Caco-2 (cell line): ENCODE measurements around the gene SPEM3. TPM values are rescaled to one million over a fixed set of nuclear protein-coding genes. Genes with fewer than 3 reads are reported as not detected.
"Not testable (repeated sequence)": the region's sequence is repeated elsewhere in the genome, so short reads cannot be mapped to it uniquely, and the experiment has no call there.

ENCODE experiments used
- BruUV-seq: library from RNA; stranded (reverse); fragments of 400-500 nt; replicated peaks from 2 replicates; lab custom pipeline; 2021; lab: Mats Ljungman, UMichigan
- CTCF ChIA-PET: fragments of 300-600 bp; sonication (Branson Sonifier 250); formaldehyde crosslinking; loops from one replicate; lab custom pipeline; 2022; ENCODE audit warnings: antibody characterized with exemption; lab: Charles Lee
- POLR2A ChIA-PET: fragments of 300-600 bp; sonication (Branson Sonifier 250); formaldehyde crosslinking; loops from one replicate; lab custom pipeline; 2022; ENCODE audit warnings: antibody characterized with exemption; lab: Charles Lee
- DNase-seq, 2 experiments: peaks; one replicate each; pipeline versions ENCODE4 v3.0.0 to v3.0.0-alpha.2; 2020 to 2022
- H3K27me3 ChIP-seq: replicated peaks from 2 replicates; pipeline ENCODE4 v1.6.0; 2011; ENCODE audit warnings: low read length; ENCODE audit not compliant: control insufficient read depth, insufficient read depth
- H3K36me3 ChIP-seq: 2 replicates; pipeline ENCODE4 v1.5.1; 2011; ENCODE audit warnings: low read length; ENCODE audit not compliant: control insufficient read depth, insufficient read depth
- H3K4me1 ChIP-seq: fragments of 250-450 bp; sonication (Bioruptor Pico); 2 replicates; pipeline ENCODE4 v1.5.1; 2020; ENCODE audit warnings: mild to moderate bottlenecking
- H3K4me3 ChIP-seq: 2 replicates; pipeline ENCODE4 v1.5.1; 2011; ENCODE audit warnings: low read depth, mild to moderate bottlenecking, control low read depth, low read length
- H3K9me3 ChIP-seq: fragments of 250-450 bp; sonication (Bioruptor Pico); 2 replicates; pipeline ENCODE4 v1.5.1; 2020; ENCODE audit warnings: mild to moderate bottlenecking, moderate library complexity
- H3K27ac Mint-ChIP-seq: one replicate; pipeline ENCODE4 v1.8.0; 2022; ENCODE audit warnings: mixed read lengths; ENCODE audit not compliant: unreplicated experiment
- H3K27me3 Mint-ChIP-seq: one replicate; pipeline ENCODE4 v1.8.0; 2022; ENCODE audit warnings: mixed read lengths; ENCODE audit not compliant: insufficient read depth, unreplicated experiment
- H3K36me3 Mint-ChIP-seq: one replicate; pipeline ENCODE4 v1.8.0; 2022; ENCODE audit warnings: mild to moderate bottlenecking, mixed read lengths; ENCODE audit not compliant: insufficient read depth, unreplicated experiment
- H3K4me1 Mint-ChIP-seq: one replicate; pipeline ENCODE4 v1.8.0; 2022; ENCODE audit warnings: low read depth, mixed read lengths; ENCODE audit not compliant: unreplicated experiment
- H3K4me3 Mint-ChIP-seq: one replicate; pipeline ENCODE4 v1.8.0; 2022; ENCODE audit warnings: mild to moderate bottlenecking, moderate library complexity, mixed read lengths; ENCODE audit not compliant: unreplicated experiment
- H3K9me3 Mint-ChIP-seq: one replicate; pipeline ENCODE4 v1.8.0; 2022; ENCODE audit warnings: mixed read lengths; ENCODE audit not compliant: unreplicated experiment
- intact Hi-C: fragments of 100-400 bp; cut with micrococcal nuclease; formaldehyde crosslinking; loops from one replicate; pipeline ENCODE4 v1.10.0; 2022; ENCODE audit not compliant: unreplicated experiment
- total RNA-seq: library from RNA; stranded (reverse); gene quantifications from 2 replicates; pipeline ENCODE4 v1.2.3, GENCODE V29; 2022
- TF ChIP-seq, protein P1 (sequence below), 2 experiments: fragments of 200-600 bp in 1 of 2; IDR thresholded peaks; 1 replicate in 1 of 2; 2 replicates in 1 of 2; pipeline versions ENCODE4 v1.5.1 to v1.8.0; 2011 to 2022; ENCODE audit warnings: antibody characterized with exemption in 1 of 2, control low read depth in 1 of 2, inconsistent platforms in 1 of 2, low read depth in 1 of 2, low read length in 1 of 2, mild to moderate bottlenecking in 1 of 2, moderate library complexity in 1 of 2; ENCODE audit not compliant: insufficient read depth in 1 of 2, severe bottlenecking in 1 of 2, unreplicated experiment in 1 of 2

SPEM3 gene
- total RNA-seq, 1 experiment from 2014 or later, result not detected

DNA sequence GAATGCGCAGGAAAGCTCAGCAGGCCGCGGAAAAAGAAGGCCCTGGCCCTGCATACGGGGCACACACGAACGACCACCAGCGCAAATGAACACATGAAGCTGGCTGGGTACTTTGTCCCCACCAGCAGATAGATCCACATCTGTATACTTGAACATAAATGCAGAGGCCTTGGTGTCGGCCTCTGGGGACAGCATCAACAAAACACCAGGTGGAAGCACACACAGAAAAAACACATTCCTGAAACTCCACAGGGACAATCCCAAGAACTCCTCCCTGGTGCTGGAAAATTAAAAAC is 51.4 kb downstream of the SPEM3 start:
- no peaks in the 10 kb centered on the region for H3K36me3 ChIP-seq
- H3K4me3 ChIP-seq, result peak overlapping the region; percentile 69
- CTCF ChIA-PET, result no interaction called here
- Mint-ChIP-seq H3K36me3 (peaks cover 43% of the 10 kb centered on the region), H3K4me3 (peak overlapping the region; percentile 86), H3K4me1 (peaks cover 35% of the 10 kb centered on the region), H3K27ac (peak overlapping the region; percentile 96), H3K27me3 (no peaks in the 10 kb centered on the region), H3K9me3 (no peaks in the 10 kb centered on the region)
- TF ChIP-seq, protein P1, sequence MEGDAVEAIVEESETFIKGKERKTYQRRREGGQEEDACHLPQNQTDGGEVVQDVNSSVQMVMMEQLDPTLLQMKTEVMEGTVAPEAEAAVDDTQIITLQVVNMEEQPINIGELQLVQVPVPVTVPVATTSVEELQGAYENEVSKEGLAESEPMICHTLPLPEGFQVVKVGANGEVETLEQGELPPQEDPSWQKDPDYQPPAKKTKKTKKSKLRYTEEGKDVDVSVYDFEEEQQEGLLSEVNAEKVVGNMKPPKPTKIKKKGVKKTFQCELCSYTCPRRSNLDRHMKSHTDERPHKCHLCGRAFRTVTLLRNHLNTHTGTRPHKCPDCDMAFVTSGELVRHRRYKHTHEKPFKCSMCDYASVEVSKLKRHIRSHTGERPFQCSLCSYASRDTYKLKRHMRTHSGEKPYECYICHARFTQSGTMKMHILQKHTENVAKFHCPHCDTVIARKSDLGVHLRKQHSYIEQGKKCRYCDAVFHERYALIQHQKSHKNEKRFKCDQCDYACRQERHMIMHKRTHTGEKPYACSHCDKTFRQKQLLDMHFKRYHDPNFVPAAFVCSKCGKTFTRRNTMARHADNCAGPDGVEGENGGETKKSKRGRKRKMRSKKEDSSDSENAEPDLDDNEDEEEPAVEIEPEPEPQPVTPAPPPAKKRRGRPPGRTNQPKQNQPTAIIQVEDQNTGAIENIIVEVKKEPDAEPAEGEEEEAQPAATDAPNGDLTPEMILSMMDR (IDR thresholded peaks at IDR 0.05; ENCODE audit: insufficient read depth in 1 of 2, low read depth in 1 of 2, low read length in 1 of 2, severe bottlenecking in 1 of 2, unreplicated experiment in 1 of 2), result no peak
- no peak for DNase-seq
- intact Hi-C loops, result loop anchor here (2.0 to 5.0 kb wide), 3 partner anchors 25 to 173 kb away; partner anchors contain the start of gene EIF5A
- H3K4me1 ChIP-seq, result peaks cover 23% of the 10 kb centered on the region
- BruUV-seq, result no TSS peak
- no peaks in the 10 kb centered on the region for H3K27me3 ChIP-seq
- POLR2A ChIA-PET, result interaction anchor here (0.5 to 1.4 kb wide), 4 partner anchors 34 to 68 kb away, joined by 3 to 4 read pairs (median 3); no protein-coding TSS in a partner anchor
- no peaks in the 10 kb centered on the region for H3K9me3 ChIP-seq

GRCh38 chr17:7481275-7481674 is 52.6 kb downstream of the SPEM3 start, which contains the start of gene SLC35G6:
SLC35G6 (plus strand) TSS chr17:7481446; CDS start chr17:7481517, 71 bp downstream.
- BruUV-seq, H3K36me3 ChIP-seq, DNase-seq, H3K27me3 ChIP-seq, H3K27me3 Mint-ChIP-seq, CTCF ChIA-PET, H3K9me3 ChIP-seq, H3K9me3 Mint-ChIP-seq, H3K4me3 ChIP-seq: not testable (repeated sequence)
- intact Hi-C loops, result loop anchor here (2.0 to 5.0 kb wide), 3 partner anchors 26 to 174 kb away; partner anchors contain the start of gene EIF5A
- peaks cover 23% of the 10 kb centered on the region for H3K4me1 ChIP-seq
- peak within 1 kb of the TSS; percentile 86 for H3K4me3 Mint-ChIP-seq
- peak within 1 kb of the TSS; percentile 96 for H3K27ac Mint-ChIP-seq
- peaks cover 47% of the 10 kb centered on the region for H3K36me3 Mint-ChIP-seq
- POLR2A ChIA-PET, result interaction anchor here (0.7 kb wide), 1 partner anchor 111 kb away, joined by 3 read pairs; no protein-coding TSS in a partner anchor
- H3K4me1 Mint-ChIP-seq, result peaks cover 38% of the 10 kb centered on the region

DNA sequence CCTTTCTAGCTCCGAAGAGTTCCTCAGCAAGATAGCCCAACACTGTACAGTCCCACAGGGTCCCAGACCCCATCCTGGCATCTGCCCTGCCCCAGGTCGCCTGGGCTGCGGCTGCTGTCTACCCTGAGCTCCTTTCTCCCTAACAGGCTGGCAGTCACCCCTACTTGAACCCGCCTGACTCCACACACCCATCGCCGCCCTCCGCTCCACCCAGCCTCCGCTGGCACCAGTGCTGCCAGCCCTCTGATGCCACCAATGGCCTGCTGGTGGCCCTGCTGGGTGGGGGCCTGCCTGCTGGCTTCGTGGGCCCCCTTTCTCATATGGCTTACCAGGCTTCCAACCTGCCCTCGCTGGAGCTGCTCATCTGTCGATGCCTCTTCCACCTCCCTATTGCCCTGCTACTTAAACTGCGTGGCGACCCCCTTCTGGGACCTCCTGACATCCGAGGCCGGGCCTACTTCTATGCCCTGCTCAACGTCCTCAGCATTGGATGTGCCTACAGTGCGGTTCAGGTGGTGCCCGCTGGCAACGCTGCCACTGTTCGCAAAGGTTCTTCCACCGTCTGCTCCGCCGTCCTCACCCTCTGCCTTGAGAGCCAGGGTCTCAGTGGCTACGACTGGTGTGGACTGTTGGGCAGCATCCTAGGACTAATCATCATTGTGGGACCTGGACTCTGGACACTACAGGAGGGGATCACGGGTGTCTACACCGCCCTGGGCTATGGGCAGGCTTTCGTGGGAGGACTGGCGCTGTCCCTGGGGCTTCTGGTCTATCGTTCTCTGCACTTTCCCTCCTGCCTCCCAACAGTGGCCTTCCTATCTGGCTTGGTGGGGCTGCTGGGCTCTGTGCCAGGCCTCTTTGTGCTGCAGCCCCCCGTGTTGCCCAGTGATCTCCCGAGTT is 53.4 kb downstream of the SPEM3 start:
- H3K27me3 ChIP-seq, H3K36me3 ChIP-seq, DNase-seq, CTCF ChIA-PET, H3K9me3 ChIP-seq, H3K27me3 Mint-ChIP-seq, H3K4me3 ChIP-seq, BruUV-seq, H3K9me3 Mint-ChIP-seq: not testable (repeated sequence)
- POLR2A ChIA-PET, result interaction anchor here (0.7 kb wide), 1 partner anchor 112 kb away, joined by 3 read pairs; no protein-coding TSS in a partner anchor
- intact Hi-C loops, result loop anchor here (2.0 to 5.0 kb wide), 3 partner anchors 27 to 175 kb away; partner anchors contain the start of gene EIF5A
- H3K36me3 Mint-ChIP-seq, result peaks cover 48% of the 10 kb centered on the region
- peak overlapping the region; percentile 98 for H3K27ac Mint-ChIP-seq
- peaks cover 16% of the 10 kb centered on the region for H3K4me1 ChIP-seq
- H3K4me1 Mint-ChIP-seq, result peaks cover 32% of the 10 kb centered on the region
- peak overlapping the region; percentile 97 for H3K4me3 Mint-ChIP-seq

Other genes starting within 250 kb of the SPEM3 start
- gene ASGR1, start 249.5 kb upstream of the SPEM3 start, total RNA-seq, result 8.3 and 9.2 TPM in 2 replicates
- 0.98 and 1.8 TPM in 2 replicates for gene DLG4, start 209.0 kb upstream of the SPEM3 start, total RNA-seq
- gene ACADVL, start 208.9 kb upstream of the SPEM3 start, total RNA-seq, result 133 and 164 TPM in 2 replicates
- gene DVL2, start 194.3 kb upstream of the SPEM3 start, total RNA-seq, result 38.3 and 41.3 TPM in 2 replicates
- 20.5 and 20.6 TPM in 2 replicates for gene PHF23, start 189.4 kb upstream of the SPEM3 start, total RNA-seq
- 129 and 140 TPM in 2 replicates for gene GABARAP, start 186.4 kb upstream of the SPEM3 start, total RNA-seq
- 68.6 and 71.1 TPM in 2 replicates for gene CTDNEP1, start 177.1 kb upstream of the SPEM3 start, total RNA-seq
- 43.2 and 43.3 TPM in 2 replicates for gene ELP5, start 176.6 kb upstream of the SPEM3 start, total RNA-seq
- gene CLDN7, start 166.4 kb upstream of the SPEM3 start, total RNA-seq, result 111 and 115 TPM in 2 replicates
- 0.35 and 0.88 TPM in 2 replicates for gene SLC2A4, start 147.1 kb upstream of the SPEM3 start, total RNA-seq
- 21.1 and 27.6 TPM in 2 replicates for gene YBX2, start 134.2 kb upstream of the SPEM3 start, total RNA-seq
- 345 and 388 TPM in 2 replicates for gene EIF5A, start 121.2 kb upstream of the SPEM3 start, total RNA-seq
- 36.0 and 39.2 TPM in 2 replicates for gene GPS2, start 113.5 kb upstream of the SPEM3 start, total RNA-seq
- 29.5 and 31.1 TPM in 2 replicates for gene NEURL4, start 99.5 kb upstream of the SPEM3 start, total RNA-seq
- 1.6 TPM in 1 of 2 replicates, not detected in the other for gene ACAP1, start 92.3 kb upstream of the SPEM3 start, total RNA-seq
- 5.1 and 5.4 TPM in 2 replicates for gene KCTD11, start 76.7 kb upstream of the SPEM3 start, total RNA-seq
- gene TMEM95, start 73.7 kb upstream of the SPEM3 start, total RNA-seq, result not detected in 2 replicates
- 6.1 and 6.4 TPM in 2 replicates for gene TNK1, start 47.8 kb upstream of the SPEM3 start, total RNA-seq
- gene PLSCR3, start 34.3 kb upstream of the SPEM3 start, total RNA-seq, result 12.7 and 14.5 TPM in 2 replicates
- 40.2 and 41.3 TPM in 2 replicates for gene TMEM256, start 24.8 kb upstream of the SPEM3 start, total RNA-seq
- 12.6 and 16.1 TPM in 2 replicates for gene NLGN2, start 21.0 kb upstream of the SPEM3 start, total RNA-seq
- 0.52 TPM in 1 of 2 replicates, not detected in the other for gene SPEM1, start 8.5 kb upstream of the SPEM3 start, total RNA-seq
- not detected in 2 replicates for gene SPEM2, start 3.2 kb upstream of the SPEM3 start, total RNA-seq
- gene TMEM102, start 6.6 kb downstream of the SPEM3 start, total RNA-seq, result 2.9 and 3.7 TPM in 2 replicates
- gene FGF11, start 10.7 kb downstream of the SPEM3 start, total RNA-seq, result 0.91 and 1.3 TPM in 2 replicates
- gene CHRNB1, start 16.2 kb downstream of the SPEM3 start, total RNA-seq, result 1.7 and 2.6 TPM in 2 replicates
- gene ZBTB4, start 50.8 kb downstream of the SPEM3 start, total RNA-seq, result 15.5 and 16.5 TPM in 2 replicates
- gene SLC35G6, start 52.6 kb downstream of the SPEM3 start, total RNA-seq, result not detected in 2 replicates
- gene POLR2A, start 55.5 kb downstream of the SPEM3 start, total RNA-seq, result 69.8 and 72.1 TPM in 2 replicates
- gene TNFSF12, start 120.2 kb downstream of the SPEM3 start, total RNA-seq, result not detected in 2 replicates
- gene TNFSF13, start 129.9 kb downstream of the SPEM3 start, total RNA-seq, result 0.20 TPM in 1 of 2 replicates, not detected in the other
- 29.2 and 30.2 TPM in 2 replicates for gene SENP3, start 133.1 kb downstream of the SPEM3 start, total RNA-seq
- 1.1 and 1.6 TPM in 2 replicates for gene CD68, start 150.8 kb downstream of the SPEM3 start, total RNA-seq
- gene MPDU1, start 155.0 kb downstream of the SPEM3 start, total RNA-seq, result 44.2 and 49.7 TPM in 2 replicates
- 0.53 TPM in 1 of 2 replicates, not detected in the other for gene SOX15, start 161.2 kb downstream of the SPEM3 start, total RNA-seq
- gene FXR2, start 186.0 kb downstream of the SPEM3 start, total RNA-seq, result 20.5 and 25.3 TPM in 2 replicates
- 33.0 TPM in 2 replicates for gene SAT2, start 199.0 kb downstream of the SPEM3 start, total RNA-seq
- 0.93 and 1.2 TPM in 2 replicates for gene SHBG, start 201.3 kb downstream of the SPEM3 start, total RNA-seq
- gene ATP1B2, start 222.1 kb downstream of the SPEM3 start, total RNA-seq, result 0.11 and 0.14 TPM in 2 replicates